ACC112 (cell line): ENCODE results near the gene TGFBR3L.

Experiments used
- H2AFZ ChIP-seq: fragments of 200-600 bp; sonication (generic); one replicate; pipeline ENCODE4 v1.6.0; 2017; ENCODE audit warnings: antibody characterized with exemption, low read length; ENCODE audit not compliant: unreplicated experiment
- H3K27ac ChIP-seq: fragments of 200-600 bp; sonication (generic); 2 replicates; pipeline ENCODE4 v1.5.1; 2014; ENCODE audit warnings: low read depth, mild to moderate bottlenecking, antibody characterized with exemption, low read length, moderate library complexity
- H3K27me3 ChIP-seq: fragments of 200-600 bp; sonication (generic); 2 replicates; pipeline ENCODE4 v1.6.1; 2014; ENCODE audit warnings: mild to moderate bottlenecking, antibody characterized with exemption, low read length, moderate library complexity, mixed read lengths; ENCODE audit not compliant: insufficient read depth
- H3K36me3 ChIP-seq: fragments of 200-600 bp; sonication (generic); 2 replicates; pipeline ENCODE4 v1.6.1; 2016; ENCODE audit warnings: mild to moderate bottlenecking, antibody characterized with exemption, low read length, moderate library complexity, mixed read lengths; ENCODE audit not compliant: insufficient read depth
- H3K4me1 ChIP-seq: fragments of 200-600 bp; sonication (generic); one replicate; pipeline ENCODE4 v1.6.1; 2016; ENCODE audit warnings: low read length, mixed read lengths; ENCODE audit not compliant: insufficient read depth, unreplicated experiment, control insufficient read depth
- H3K4me3 ChIP-seq: fragments of 200-600 bp; sonication (generic); 2 replicates; pipeline ENCODE4 v1.5.1; 2014; ENCODE audit warnings: mild to moderate bottlenecking, low read depth, low read length
- H3K79me2 ChIP-seq: fragments of 200-600 bp; sonication (generic); one replicate; pipeline ENCODE4 v1.6.0; 2016; ENCODE audit warnings: low read length; ENCODE audit not compliant: control insufficient read depth, unreplicated experiment, insufficient read depth

Gene TGFBR3L

GRCh38 chr19:7907122-7907521, 7.5 kb upstream of the TGFBR3L start:
- Histone ChIP-seq H2AFZ (no peak overlapping the region), H3K36me3 (no peaks in the 10 kb centered on the region), H3K4me3 (no peak overlapping the region), H3K27ac (no peak overlapping the region), H3K79me2 (peaks cover 29% of the 10 kb centered on the region), H3K4me1 (peaks cover 12% of the 10 kb centered on the region), H3K27me3 (no peaks in the 10 kb centered on the region)

DNA sequence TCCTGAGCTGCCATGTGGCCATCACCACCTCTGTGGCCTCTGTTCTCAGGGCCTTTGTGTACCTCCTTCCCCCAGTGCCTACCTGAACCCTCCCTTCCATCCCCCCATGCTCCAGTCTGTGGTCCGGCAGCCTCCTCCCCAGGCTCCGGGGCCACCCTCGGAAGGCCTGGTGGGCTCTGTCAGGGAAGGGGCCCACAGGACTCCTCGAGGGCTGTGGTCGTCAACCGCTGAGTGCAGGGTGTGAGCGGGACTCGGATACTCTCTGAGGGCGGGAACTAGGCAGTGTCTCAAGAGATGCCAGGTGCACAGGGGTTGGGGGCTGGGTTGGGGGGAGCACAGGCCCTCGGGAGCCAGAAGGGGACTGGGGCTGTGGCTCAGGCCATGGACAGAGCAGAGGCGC, 7.1 kb upstream of the TGFBR3L start:
- Histone ChIP-seq H3K36me3 (no peaks in the 10 kb centered on the region), H3K4me3 (no peak overlapping the region), H3K79me2 (peaks cover 28% of the 10 kb centered on the region), H3K4me1 (peaks cover 9% of the 10 kb centered on the region), H3K27ac (no peak overlapping the region), H3K27me3 (no peaks in the 10 kb centered on the region), H2AFZ (no peak overlapping the region)

DNA sequence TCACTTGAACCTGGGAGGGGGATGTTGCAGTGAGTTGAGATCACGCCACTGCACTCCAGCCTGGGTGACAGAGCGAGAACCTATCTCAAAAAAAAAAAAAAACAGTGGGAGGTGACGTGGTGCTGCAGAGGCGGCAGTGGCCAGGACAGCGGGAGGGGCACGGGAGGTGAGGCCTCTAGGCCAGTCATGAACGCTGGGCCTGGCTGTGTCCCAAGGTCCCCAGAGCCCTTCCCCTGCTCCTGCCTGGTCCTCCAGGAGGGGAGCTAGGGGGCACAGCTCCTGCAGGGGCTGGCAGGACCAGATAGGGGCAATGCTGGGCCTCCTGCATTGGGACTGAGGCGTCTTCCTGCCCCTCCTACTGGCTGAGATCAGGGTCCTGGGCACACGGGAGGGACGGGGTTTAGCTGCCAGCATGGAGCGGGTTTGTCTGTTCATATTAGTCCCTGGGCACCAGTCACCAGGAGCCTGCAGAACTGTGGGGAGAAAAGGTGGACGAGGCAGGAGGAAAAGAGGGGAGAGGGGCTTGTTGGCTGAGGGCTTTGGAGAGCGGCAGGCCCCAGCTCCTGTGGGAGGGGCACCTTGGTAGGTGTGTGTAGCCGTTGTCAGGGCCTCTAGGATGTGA, 6.4 kb upstream of the TGFBR3L start:
- Histone ChIP-seq H3K79me2 (peaks cover 22% of the 10 kb centered on the region), H3K36me3 (no peaks in the 10 kb centered on the region), H3K27ac (no peak overlapping the region), H3K4me3 (no peak overlapping the region), H3K4me1 (peaks cover 8% of the 10 kb centered on the region), H3K27me3 (no peaks in the 10 kb centered on the region), H2AFZ (no peak overlapping the region)

- H3K4me1 ChIP-seq = peaks cover 8% of the 10 kb centered on the region
- no peaks in the 10 kb centered on the region for H3K36me3 ChIP-seq
- no peaks in the 10 kb centered on the region for H3K27me3 ChIP-seq
- H3K4me3 ChIP-seq = no peak overlapping the region
- no peak overlapping the region for H2AFZ ChIP-seq
- peaks cover 21% of the 10 kb centered on the region for H3K79me2 ChIP-seq
- no peak overlapping the region for H3K27ac ChIP-seq
Measured at GRCh38 chr19:7908742-7909461, 5.7 kb upstream of the TGFBR3L start.

- no peak overlapping the region for H3K4me3 ChIP-seq
- no peaks in the 10 kb centered on the region for H3K27me3 ChIP-seq
- peaks cover 8% of the 10 kb centered on the region for H3K4me1 ChIP-seq
- H3K79me2 ChIP-seq = peaks cover 16% of the 10 kb centered on the region
- H3K36me3 ChIP-seq = no peaks in the 10 kb centered on the region
- H3K27ac ChIP-seq = no peak overlapping the region
- no peak overlapping the region for H2AFZ ChIP-seq
Measured at GRCh38 chr19:7909471-7910067, 5.1 kb upstream of the TGFBR3L start.

DNA sequence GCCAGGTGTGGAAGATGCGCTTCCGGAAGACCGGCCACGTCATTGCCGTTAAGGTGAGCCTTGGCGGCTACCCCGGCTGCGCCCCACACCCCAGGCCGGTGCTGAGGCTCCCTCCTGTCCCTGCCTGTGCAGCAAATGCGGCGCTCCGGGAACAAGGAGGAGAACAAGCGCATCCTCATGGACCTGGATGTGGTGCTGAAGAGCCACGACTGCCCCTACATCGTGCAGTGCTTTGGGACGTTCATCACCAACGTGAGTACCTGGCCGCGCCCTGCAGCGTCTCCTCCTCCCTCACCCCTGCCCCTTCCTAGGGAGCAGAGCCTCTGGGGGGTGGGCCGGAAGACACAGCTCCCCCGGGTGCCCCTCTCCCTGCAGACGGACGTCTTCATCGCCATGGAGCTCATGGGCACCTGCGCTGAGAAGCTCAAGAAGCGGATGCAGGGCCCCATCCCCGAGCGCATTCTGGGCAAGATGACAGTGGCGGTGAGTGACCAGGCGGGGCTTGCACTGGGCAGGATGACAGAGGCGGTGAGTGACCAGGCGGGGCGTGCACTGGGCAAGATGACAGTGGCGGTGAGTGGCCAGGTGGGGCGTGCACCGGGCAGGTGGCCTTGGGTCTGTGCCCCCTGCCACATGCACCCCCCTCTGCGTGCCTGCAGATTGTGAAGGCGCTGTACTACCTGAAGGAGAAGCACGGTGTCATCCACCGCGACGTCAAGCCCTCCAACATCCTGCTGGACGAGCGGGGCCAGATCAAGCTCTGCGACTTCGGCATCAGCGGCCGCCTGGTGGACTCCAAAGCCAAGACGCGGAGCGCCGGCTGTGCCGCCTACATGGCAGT, 4.1 kb upstream of the TGFBR3L start:
- H3K4me3 ChIP-seq = no peak overlapping the region
- no peak overlapping the region for H2AFZ ChIP-seq
- H3K4me1 ChIP-seq = no peaks in the 10 kb centered on the region
- H3K79me2 ChIP-seq = peaks cover 6% of the 10 kb centered on the region
- H3K36me3 ChIP-seq = no peaks in the 10 kb centered on the region
- H3K27ac ChIP-seq = no peak overlapping the region
- H3K27me3 ChIP-seq = no peaks in the 10 kb centered on the region

DNA sequence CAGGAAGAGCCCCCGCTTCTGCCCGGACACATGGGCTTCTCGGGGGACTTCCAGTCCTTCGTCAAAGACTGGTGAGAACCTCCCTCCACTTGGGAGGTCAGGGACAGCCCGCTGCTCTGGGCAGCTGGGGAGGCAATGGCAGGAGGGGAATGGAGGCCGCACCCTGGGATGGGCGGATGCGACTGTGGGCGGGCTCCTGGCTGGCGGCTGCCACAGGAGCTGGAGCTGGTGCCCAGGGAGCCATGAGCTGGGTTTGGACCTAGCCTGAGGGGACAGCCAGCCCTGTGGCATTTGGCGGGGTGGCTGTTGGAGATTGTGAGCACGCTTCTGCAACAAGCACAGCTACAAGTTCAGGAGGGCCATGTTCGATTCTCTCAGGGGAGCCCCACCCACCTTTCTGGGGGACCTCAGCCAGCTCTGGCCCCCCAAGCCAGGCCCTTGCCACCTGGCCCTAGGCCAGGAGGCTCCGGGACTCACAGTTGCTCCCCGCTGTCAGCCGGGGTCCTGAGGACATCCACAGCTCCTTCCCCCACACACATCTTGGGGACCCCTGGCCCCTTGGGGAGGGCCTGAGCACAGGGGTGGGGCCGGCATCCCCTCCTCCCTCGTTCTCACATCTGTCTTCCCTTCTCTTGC, 3.0 kb upstream of the TGFBR3L start:
- no peak overlapping the region for H3K27ac ChIP-seq
- H3K36me3 ChIP-seq = no peaks in the 10 kb centered on the region
- H2AFZ ChIP-seq = no peak overlapping the region
- H3K79me2 ChIP-seq = no peaks in the 10 kb centered on the region
- H3K4me3 ChIP-seq = no peak overlapping the region
- H3K4me1 ChIP-seq = no peaks in the 10 kb centered on the region
- H3K27me3 ChIP-seq = no peaks in the 10 kb centered on the region

DNA sequence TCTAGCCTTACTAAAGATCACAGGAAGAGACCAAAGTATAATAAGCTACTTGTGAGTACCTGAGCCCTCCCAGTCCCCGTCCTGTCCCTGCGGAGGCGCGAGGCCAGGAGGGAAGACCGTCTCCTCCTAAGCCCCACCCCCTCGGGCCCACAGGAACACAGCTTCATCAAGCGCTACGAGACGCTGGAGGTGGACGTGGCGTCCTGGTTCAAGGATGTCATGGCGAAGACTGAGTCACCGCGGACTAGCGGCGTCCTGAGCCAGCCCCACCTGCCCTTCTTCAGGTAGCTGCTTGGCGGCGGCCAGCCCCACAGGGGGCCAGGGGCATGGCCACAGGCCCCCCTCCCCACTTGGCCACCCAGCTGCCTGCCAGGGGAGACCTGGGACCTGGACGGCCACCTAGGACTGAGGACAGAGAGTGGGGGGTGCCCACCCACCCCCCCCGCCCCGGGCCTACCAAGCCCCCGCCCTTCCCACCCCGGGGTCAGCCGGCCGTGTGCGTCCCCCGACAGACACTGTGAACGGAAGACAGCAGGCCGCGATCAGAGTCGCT, 2.4 kb upstream of the TGFBR3L start:
- H3K27me3 ChIP-seq = no peaks in the 10 kb centered on the region
- no peaks in the 10 kb centered on the region for H3K4me1 ChIP-seq
- H3K36me3 ChIP-seq = no peaks in the 10 kb centered on the region
- H3K27ac ChIP-seq = no peak overlapping the region
- no peak overlapping the region for H3K4me3 ChIP-seq
- no peaks in the 10 kb centered on the region for H3K79me2 ChIP-seq
- no peak overlapping the region for H2AFZ ChIP-seq

GRCh38 chr19:7912697-7913564, 1.7 kb upstream of the TGFBR3L start:
- Histone ChIP-seq H3K27ac (no peak overlapping the region), H3K27me3 (no peaks in the 10 kb centered on the region)

More at GRCh38 chr19:7912697-7913564, 1.7 kb upstream of the TGFBR3L start:
- H3K4me1 ChIP-seq = no peaks in the 10 kb centered on the region
- H3K4me3 ChIP-seq = no peak overlapping the region
- H3K36me3 ChIP-seq = no peaks in the 10 kb centered on the region
- no peaks in the 10 kb centered on the region for H3K79me2 ChIP-seq
- no peak overlapping the region for H2AFZ ChIP-seq
